HG03095 (cell line): ENCODE measurements around the gene CERS5.

Source experiments
- ATAC-seq: cut with Tn5 transposase; IDR thresholded peaks from one replicate; pipeline ENCODE4 v1.9.1; 2021; ENCODE audit warnings: moderate library complexity; ENCODE audit not compliant: unreplicated experiment

CERS5 gene

GRCh38 chr12:50082644-50083043 is 84.5 kb downstream of the CERS5 start:
- ATAC-seq, result no peak

GRCh38 chr12:50081096-50081808 is 85.9 kb downstream of the CERS5 start:
- no peak for ATAC-seq

GRCh38 chr12:50079771-50080170 is 87.4 kb downstream of the CERS5 start:
- no peak for ATAC-seq
